A549 (cell line): Measurements from ENCODE around the gene DACH2. TPM values are rescaled to one million over a fixed set of nuclear protein-coding genes. Genes with fewer than 3 reads are reported as not detected.
A peak's percentile ranks its signal among the peaks of the same experiment; 100 is the strongest.

ENCODE experiments used
- ATAC-seq, 2 experiments: fragments of 200-7000 bp in 1 of 2; fragments of >200 bp in 1 of 2; cut with Nextera tagmentation in 1 of 2; cut with Tn5 transposase in 1 of 2; 3 replicates each; pipeline versions ENCODE4 v1.8.0 to v1.9.1; 2018 to 2020; ENCODE audit warnings: mild to moderate bottlenecking in 1 of 2, moderate library complexity in 1 of 2
- CTCF ChIA-PET: fragments of 300-600 bp; sonication (Branson Sonifier 250); formaldehyde crosslinking; extraction: SDS; loops from one replicate; lab custom pipeline; 2021; ENCODE audit warnings: antibody characterized with exemption, inconsistent platforms; lab: Yijun Ruan, JAX
- POLR2A ChIA-PET: fragments of 350-600 bp; formaldehyde crosslinking; extraction: SDS; loops from one replicate; lab custom pipeline; 2021; ENCODE audit warnings: antibody characterized with exemption, inconsistent platforms; lab: Yijun Ruan, JAX
- DNase-seq, 2 experiments: peaks; one replicate each; pipeline versions ENCODE4 v3.0.0 to v3.0.0-alpha.2; 2011 to 2016; ENCODE audit warnings: low read depth in 1 of 2, low spot score in 1 of 2
- FAIRE-seq: peaks from 2 replicates; lab custom pipeline; 2011; peaks lifted over from hg19 to GRCh38; lab: Jason Lieb, UNC
- H3K27ac ChIP-seq, 2 experiments: fragments of >200 bp; sonication (Bioruptor Twin); formaldehyde crosslinking; 3 replicates each; pipeline ENCODE4 v1.5.1; 2016 to 2017
- H3K4me1 ChIP-seq: fragments of >200 bp; sonication (Bioruptor Twin); formaldehyde crosslinking; 3 replicates; pipeline ENCODE4 v1.6.1; 2016
- H3K4me2 ChIP-seq: fragments of >200 bp; sonication (Bioruptor Twin); formaldehyde crosslinking; 3 replicates; pipeline ENCODE4 v1.6.1; 2016
- H3K4me3 ChIP-seq: fragments of >200 bp; sonication (Bioruptor Twin); formaldehyde crosslinking; 3 replicates; pipeline ENCODE4 v1.5.1; 2016
- H3K9me3 ChIP-seq: fragments of >200 bp; sonication (Bioruptor Twin); formaldehyde crosslinking; 3 replicates; pipeline ENCODE4 v1.6.1; 2016
- BCL3 ChIP-seq: fragments of >200 bp; sonication (Bioruptor Twin); formaldehyde crosslinking; IDR thresholded peaks from 3 replicates; pipeline ENCODE4 v1.6.1; 2016
- BHLHE40 ChIP-seq: IDR thresholded peaks from 2 replicates; pipeline ENCODE4 v1.6.1; 2012; ENCODE audit warnings: low read depth, low read length, inconsistent platforms
- CHD2 ChIP-seq: fragments of 150-350 bp; IDR thresholded peaks from 2 replicates; pipeline ENCODE4 v1.6.1; 2014; ENCODE audit warnings: low read length; ENCODE audit not compliant: partially characterized antibody
- CTCF ChIP-seq: fragments of >200 bp; sonication (Bioruptor Twin); formaldehyde crosslinking; IDR thresholded peaks from 3 replicates; pipeline ENCODE4 v1.5.1; 2016
- E2F6 ChIP-seq: IDR thresholded peaks from 2 replicates; pipeline ENCODE4 v1.6.1; 2012; ENCODE audit warnings: low read depth, borderline replicate concordance
- EP300 ChIP-seq, 2 experiments: fragments of >200 bp; sonication (Bioruptor Twin); formaldehyde crosslinking; IDR thresholded peaks; 2 replicates in 1 of 2; 3 replicates in 1 of 2; pipeline ENCODE4 v1.6.1; 2016 to 2017
- FOSB ChIP-seq: fragments of 250-450 bp; sonication (Bioruptor Pico); IDR thresholded peaks from 2 replicates; pipeline ENCODE4 v1.5.0; 2020; ENCODE audit warnings: mild to moderate bottlenecking, moderate library complexity
- FOSL2 ChIP-seq, 2 experiments: fragments of 450-650 bp in 1 of 2; fragments of >200 bp in 1 of 2; sonication (Bioruptor Twin) in 1 of 2; formaldehyde crosslinking; IDR thresholded peaks; 2 replicates each; pipeline versions ENCODE4 v1.5.0 to v1.6.1; 2016 to 2020; ENCODE audit warnings: mild to moderate bottlenecking in 1 of 2, moderate library complexity in 1 of 2
- GATA3 ChIP-seq: IDR thresholded peaks from 2 replicates; pipeline ENCODE4 v1.6.1; 2012; ENCODE audit warnings: borderline replicate concordance
- HES2 ChIP-seq: fragments of >200 bp; sonication (Bioruptor Twin); formaldehyde crosslinking; IDR thresholded peaks from 2 replicates; pipeline ENCODE4 v1.6.1; 2016
- HEYL ChIP-seq: fragments of 250-450 bp; sonication (Bioruptor Pico); IDR thresholded peaks from 2 replicates; pipeline ENCODE4 v1.8.0; 2021; ENCODE audit warnings: mild to moderate bottlenecking, moderate library complexity
- HMGXB4 ChIP-seq: fragments of 250-450 bp; sonication (Bioruptor Pico); IDR thresholded peaks from 2 replicates; pipeline ENCODE4 v1.5.0; 2021; ENCODE audit warnings: mild to moderate bottlenecking, moderate library complexity, borderline replicate concordance
- HOXB5 ChIP-seq: fragments of 250-450 bp; sonication (Bioruptor Pico); IDR thresholded peaks from 2 replicates; pipeline ENCODE4 v1.5.0; 2020; ENCODE audit warnings: mild to moderate bottlenecking, moderate library complexity
- JUN ChIP-seq, 2 experiments: fragments of >200 bp; sonication (Bioruptor Twin); formaldehyde crosslinking; IDR thresholded peaks; 2 replicates in 1 of 2; 3 replicates in 1 of 2; pipeline ENCODE4 v1.6.1; 2016 to 2017
- JUNB ChIP-seq: fragments of >200 bp; sonication (Bioruptor Twin); formaldehyde crosslinking; IDR thresholded peaks from 2 replicates; pipeline ENCODE4 v1.6.1; 2016
- MAZ ChIP-seq: fragments of 150-350 bp; IDR thresholded peaks from 2 replicates; pipeline ENCODE4 v1.6.1; 2014; ENCODE audit warnings: antibody characterized with exemption, low read depth, low read length, borderline replicate concordance
- NFE2L2 ChIP-seq: fragments of 150-350 bp; conservative IDR thresholded peaks from 2 replicates; pipeline ENCODE4 v1.6.1; 2014; ENCODE audit warnings: low read length
- NR3C1 ChIP-seq: fragments of >200 bp; sonication (Bioruptor Twin); formaldehyde crosslinking; IDR thresholded peaks from 3 replicates; pipeline ENCODE4 v1.6.1; 2017
- PBX3 ChIP-seq: IDR thresholded peaks from 2 replicates; pipeline ENCODE4 v1.6.1; 2012
- POLR2AphosphoS2 ChIP-seq: conservative IDR thresholded peaks from 2 replicates; pipeline ENCODE4 v1.6.1; 2012; ENCODE audit warnings: low read length, improper control_type of control experiment, inconsistent platforms
- RAD21 ChIP-seq, 2 experiments: fragments of >200 bp in 1 of 2; sonication (Bioruptor Twin) in 1 of 2; formaldehyde crosslinking in 1 of 2; IDR thresholded peaks in 1 of 2; conservative IDR thresholded peaks in 1 of 2; 2 replicates in 1 of 2; 3 replicates in 1 of 2; pipeline ENCODE4 v1.6.1; 2012 to 2018; ENCODE audit warnings: inconsistent platforms in 1 of 2
- REST ChIP-seq: fragments of 200-600 bp; sonication (generic); IDR thresholded peaks from 2 replicates; pipeline ENCODE4 v1.6.1; 2016; ENCODE audit warnings: antibody characterized with exemption, mild to moderate bottlenecking, moderate library complexity
- SREBF2 ChIP-seq: fragments of 450-650 bp; IDR thresholded peaks from 2 replicates; pipeline ENCODE4 v1.6.1; 2014; ENCODE audit warnings: mild to moderate bottlenecking, moderate library complexity
- TFCP2L1 ChIP-seq: fragments of 250-450 bp; sonication (Bioruptor Pico); IDR thresholded peaks from 2 replicates; pipeline ENCODE4 v1.5.0; 2021; ENCODE audit warnings: mild to moderate bottlenecking
- ZFP36 ChIP-seq: fragments of 450-650 bp; IDR thresholded peaks from 2 replicates; pipeline ENCODE4 v1.6.1; 2014; ENCODE audit warnings: borderline replicate concordance; ENCODE audit not compliant: partially characterized antibody
- ZSCAN20 ChIP-seq: fragments of 250-450 bp; sonication (Bioruptor Pico); IDR thresholded peaks from 2 replicates; pipeline ENCODE4 v1.8.0; 2022; ENCODE audit warnings: mild to moderate bottlenecking, moderate library complexity
- WGBS: methylation state at CpG from one replicate; pipeline ENCODE4 v1.1.6; 2017; ENCODE audit errors: missing lambda C conversion rate; 5-methylcytosine and 5-hydroxymethylcytosine counted together
- polyA plus RNA-seq, 4 experiments: library from polyadenylated mRNA; depleted of rRNA in 3 of 4; stranded (reverse); fragments of >200 nt; fragmentation: RNase III in 1 of 4; extraction: RNeasy Plus Mini Kit Qiagen cat#74134 plus additional on column Dnase treatment in 1 of 4; gene quantifications; 2 replicates in 3 of 4; 3 replicates in 1 of 4; pipeline ENCODE4 v1.2.3, GENCODE V29; 2011 to 2017

DACH2 gene
- polyA plus RNA-seq, 2 of the 4 experiments (the other 2 are of a cell fraction) = 0.04 TPM; not detected in 1

GRCh38 chrX:86383681-86384540 lies 235.7 kb downstream of the DACH2 start:
- Histone ChIP-seq H3K4me1 (no peaks in the 10 kb centered on the region), H3K9me3 (no peaks in the 10 kb centered on the region), H3K4me3 (no peak overlapping the region), H3K27ac (no peak overlapping the region), H3K4me2 (no peak overlapping the region)
- TF ChIP-seq NR3C1 (no peak), HES2 (no peak), TFCP2L1 (CRISPR knock-in tag) (no peak), BCL3 (no peak), FOSL2 (IDR thresholded peaks at IDR 0.05) (no peak), FOSL2 (CRISPR knock-in tag; IDR thresholded peaks at IDR 0.05) (no peak), PBX3 (no peak), FOSB (CRISPR knock-in tag) (no peak), HEYL (CRISPR knock-in tag) (no peak), ZSCAN20 (no peak)
- ChIA-PET POLR2A (no interaction called here), CTCF (no interaction called here)
- DNase-seq (no peak), FAIRE-seq (peak; percentile 81), ATAC-seq (no peak)
- WGBS = 18% methylated on average over 3 of the region's 3 CpGs

GRCh38 chrX:86407371-86407770 lies 259.1 kb downstream of the DACH2 start:
- 57% methylated on average over 4 of the region's 4 CpGs for WGBS
- no peak for ATAC-seq
- Histone ChIP-seq H3K9me3 (no peaks in the 10 kb centered on the region), H3K27ac (no peak overlapping the region), H3K4me1 (no peaks in the 10 kb centered on the region), H3K4me3 (no peak overlapping the region), H3K4me2 (no peak overlapping the region)
- no peak for FAIRE-seq
- ChIA-PET CTCF (no interaction called here), POLR2A (no interaction called here)
- no peak for DNase-seq
- TF ChIP-seq E2F6 (no peak), FOSL2 (IDR thresholded peaks at IDR 0.05) (no peak), FOSL2 (CRISPR knock-in tag; IDR thresholded peaks at IDR 0.05) (no peak), EP300 (IDR thresholded peaks at IDR 0.05) (no peak), HMGXB4 (no peak), POLR2AphosphoS2 (no peak), HOXB5 (CRISPR knock-in tag) (no peak), NFE2L2 (no peak), GATA3 (no peak), CTCF (no peak), REST (no peak), BHLHE40 (no peak), SREBF2 (no peak), MAZ (no peak), CHD2 (no peak), JUNB (no peak), TFCP2L1 (CRISPR knock-in tag) (no peak), RAD21 (conservative IDR thresholded peaks at IDR 0.05 in 1 of 2, IDR thresholded peaks at IDR 0.05 in 1 of 2) (no peak), JUN (IDR thresholded peaks at IDR 0.05) (no peak), ZFP36 (no peak)
